ENCODE data around the gene ATXN7L1.
"Not testable (repeated sequence)": the region's sequence is repeated elsewhere in the genome, so short reads cannot be mapped to it uniquely, and the experiment has no call there.

The ATXN7L1 gene

GRCh38 chr7:105799006-105799405 is 77.4 kb downstream of the ATXN7L1 start:
- DNase-seq, result no peak

DNA sequence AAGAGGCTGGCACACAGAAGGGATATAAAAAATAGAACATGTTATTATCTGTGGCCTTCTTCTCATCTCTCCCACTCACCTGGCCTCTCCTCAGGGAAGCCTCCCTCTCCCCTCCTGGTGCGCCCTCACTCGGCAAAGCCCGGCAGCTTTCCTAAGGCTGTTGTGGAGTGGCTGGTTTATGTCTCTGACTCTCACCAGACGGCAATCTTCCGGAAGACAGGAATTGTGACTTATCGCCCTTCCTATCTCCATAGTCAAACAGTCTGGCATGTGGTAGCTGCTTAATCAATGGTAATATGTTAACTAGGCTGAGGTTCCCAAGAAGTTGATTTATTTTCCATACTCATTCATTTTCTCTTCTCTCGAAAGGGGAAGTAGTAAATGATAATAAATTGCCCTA is 78.7 kb downstream of the ATXN7L1 start:
- DNase-seq, result no peak

DNA sequence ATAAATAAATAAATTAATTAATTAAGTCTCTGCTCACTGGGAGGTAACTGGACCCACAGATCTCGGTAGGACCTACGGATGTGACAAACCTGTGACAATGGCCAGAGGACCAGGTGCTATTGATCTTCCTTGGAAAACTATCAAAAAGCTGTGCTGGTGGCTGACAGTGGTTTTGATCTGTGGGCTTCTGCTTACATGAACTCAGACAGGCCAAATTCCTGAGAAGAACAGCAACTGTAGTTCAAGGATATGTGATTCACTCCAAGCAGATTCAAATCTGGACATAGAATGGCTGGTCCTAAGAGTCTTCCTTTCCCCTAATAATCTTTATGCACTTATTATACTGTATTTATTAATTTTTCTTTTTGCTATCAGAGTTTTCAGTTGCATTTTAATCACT is 80.0 kb downstream of the ATXN7L1 start:
- no peak for DNase-seq

GRCh38 chr7:105794741-105795729 is 81.4 kb downstream of the ATXN7L1 start:
- DNase-seq, result no peak

- DNase-seq, result no peak
These were observed 83.7 kb downstream of the ATXN7L1 start for GRCh38 chr7:105792488-105793370.

DNA sequence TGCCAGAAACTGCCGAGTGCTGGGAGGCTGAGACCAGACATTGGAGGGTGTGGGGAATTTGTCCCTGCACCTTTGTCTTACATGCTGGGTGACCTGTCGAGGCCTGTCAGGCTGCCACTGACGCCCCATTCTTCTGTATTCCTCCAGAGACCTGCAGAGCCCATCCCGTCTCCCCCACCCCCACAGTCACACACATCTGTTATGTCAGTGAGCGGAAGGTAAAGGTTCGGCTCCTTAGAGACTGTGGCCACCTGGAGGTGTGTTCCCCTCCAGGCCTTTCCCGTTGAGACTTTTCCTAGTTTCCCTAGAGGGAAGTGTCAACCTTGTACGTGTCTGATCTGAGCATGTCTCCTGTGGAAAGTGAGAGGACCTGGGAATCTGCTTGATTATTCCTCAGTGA is 84.5 kb downstream of the ATXN7L1 start:
- DNase-seq, result no peak

GRCh38 chr7:105790996-105791395 is 85.4 kb downstream of the ATXN7L1 start:
- DNase-seq, result no peak

DNA sequence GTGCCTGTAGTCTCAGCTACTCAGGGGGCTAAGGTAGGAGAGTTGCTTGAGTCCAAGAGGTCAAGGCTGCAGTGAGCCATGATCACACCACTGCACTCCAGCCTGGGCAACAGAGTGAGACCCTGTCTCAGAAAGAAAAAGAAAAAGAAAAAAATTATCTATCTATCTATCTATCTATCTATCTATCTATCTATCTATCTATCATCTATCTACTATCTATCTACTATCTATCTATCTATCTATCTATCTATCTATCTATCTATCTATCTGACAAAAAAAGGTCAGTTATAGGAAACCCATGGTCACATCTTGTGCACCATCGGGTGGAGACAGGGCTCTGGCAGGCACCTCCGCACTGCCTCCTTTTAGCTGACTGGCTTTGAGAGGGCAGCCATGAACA is 85.9 kb downstream of the ATXN7L1 start:
- DNase-seq, result not testable (repeated sequence)

DNA sequence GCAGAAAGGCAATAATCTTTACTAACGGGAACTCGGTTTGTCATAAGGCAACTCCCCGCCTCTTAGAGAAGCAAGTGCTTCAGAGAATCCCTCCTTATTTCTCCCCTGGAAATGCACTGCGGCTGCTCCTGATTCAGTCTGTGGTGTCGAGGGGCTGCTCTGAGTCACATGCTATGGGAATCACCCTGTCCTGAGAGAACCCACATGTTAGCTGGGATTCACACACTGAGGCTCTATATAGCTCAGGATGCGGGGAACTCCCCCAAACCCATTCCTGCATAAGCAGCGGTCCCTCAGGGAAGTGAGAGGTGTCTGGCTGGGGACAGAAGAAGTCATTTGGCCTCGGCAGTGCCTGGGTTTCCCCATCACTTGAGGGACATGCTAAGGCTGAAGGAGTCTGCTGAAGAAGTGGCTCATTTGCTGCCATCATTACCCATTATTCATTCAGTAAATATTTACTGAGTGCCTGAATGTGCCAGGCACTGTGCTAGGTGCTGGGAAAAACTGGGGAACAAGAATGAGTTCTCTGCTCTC is 87.5 kb downstream of the ATXN7L1 start:
- DNase-seq, result no peak

GRCh38 chr7:105788356-105788755 is 88.0 kb downstream of the ATXN7L1 start:
- no peak for DNase-seq

DNA sequence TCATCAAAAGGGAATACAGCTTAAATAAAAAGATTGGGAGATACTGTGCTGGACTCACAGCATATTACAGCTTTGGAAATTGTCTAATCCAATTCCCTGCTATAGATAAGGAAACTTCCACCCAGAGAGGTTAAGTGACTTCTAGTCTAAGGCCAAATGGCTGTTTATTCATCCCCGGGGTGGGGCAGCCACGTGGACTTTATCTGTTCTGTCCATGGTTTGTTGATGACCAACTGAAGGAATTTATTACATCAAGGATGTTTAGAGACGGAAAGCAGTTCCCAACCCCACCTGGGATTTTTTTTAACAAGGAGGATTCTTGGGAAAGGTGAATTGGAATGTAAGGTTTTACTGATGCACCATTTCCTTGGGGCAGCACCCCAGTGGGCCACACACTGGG is 88.6 kb downstream of the ATXN7L1 start:
- DNase-seq, result no peak

- no peak for DNase-seq
These were observed 89.6 kb downstream of the ATXN7L1 start for GRCh38 chr7:105786520-105787470.

DNA sequence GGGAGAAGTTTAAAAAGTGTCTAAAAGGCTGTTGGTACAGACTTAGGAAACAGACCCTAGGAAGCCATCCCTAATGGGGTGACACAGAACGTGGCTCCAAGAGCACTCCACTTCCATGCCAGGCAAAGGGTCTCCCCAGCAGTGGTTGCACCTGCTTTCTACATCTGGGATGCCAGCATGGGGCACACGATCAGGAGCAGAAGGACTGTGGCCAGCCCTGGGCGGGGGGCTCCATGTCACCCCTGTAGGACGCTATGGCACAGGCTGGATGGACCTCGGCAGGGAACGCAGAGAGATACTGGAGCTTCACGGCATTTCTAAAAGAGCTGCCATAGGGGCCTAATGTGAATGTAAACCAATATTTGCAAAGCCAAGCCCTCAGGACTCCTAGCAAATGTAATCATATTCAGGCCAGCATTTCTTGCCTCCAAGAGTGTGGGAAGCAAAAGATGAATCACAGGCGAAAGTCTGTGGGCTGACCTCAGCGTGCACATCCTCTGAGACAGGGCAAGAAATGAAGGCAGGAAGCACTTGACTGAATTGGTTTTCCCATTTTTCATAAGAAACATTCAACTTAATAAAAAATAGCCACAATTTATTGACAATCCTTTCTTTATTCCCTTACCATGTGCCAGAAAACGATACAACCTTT is 93.9 kb downstream of the ATXN7L1 start:
- no peak for DNase-seq

- no peak for DNase-seq
These were observed 96.3 kb downstream of the ATXN7L1 start for GRCh38 chr7:105779856-105780780.

- DNase-seq, result no peak
These were observed 97.4 kb downstream of the ATXN7L1 start for GRCh38 chr7:105778956-105779355.

DNA sequence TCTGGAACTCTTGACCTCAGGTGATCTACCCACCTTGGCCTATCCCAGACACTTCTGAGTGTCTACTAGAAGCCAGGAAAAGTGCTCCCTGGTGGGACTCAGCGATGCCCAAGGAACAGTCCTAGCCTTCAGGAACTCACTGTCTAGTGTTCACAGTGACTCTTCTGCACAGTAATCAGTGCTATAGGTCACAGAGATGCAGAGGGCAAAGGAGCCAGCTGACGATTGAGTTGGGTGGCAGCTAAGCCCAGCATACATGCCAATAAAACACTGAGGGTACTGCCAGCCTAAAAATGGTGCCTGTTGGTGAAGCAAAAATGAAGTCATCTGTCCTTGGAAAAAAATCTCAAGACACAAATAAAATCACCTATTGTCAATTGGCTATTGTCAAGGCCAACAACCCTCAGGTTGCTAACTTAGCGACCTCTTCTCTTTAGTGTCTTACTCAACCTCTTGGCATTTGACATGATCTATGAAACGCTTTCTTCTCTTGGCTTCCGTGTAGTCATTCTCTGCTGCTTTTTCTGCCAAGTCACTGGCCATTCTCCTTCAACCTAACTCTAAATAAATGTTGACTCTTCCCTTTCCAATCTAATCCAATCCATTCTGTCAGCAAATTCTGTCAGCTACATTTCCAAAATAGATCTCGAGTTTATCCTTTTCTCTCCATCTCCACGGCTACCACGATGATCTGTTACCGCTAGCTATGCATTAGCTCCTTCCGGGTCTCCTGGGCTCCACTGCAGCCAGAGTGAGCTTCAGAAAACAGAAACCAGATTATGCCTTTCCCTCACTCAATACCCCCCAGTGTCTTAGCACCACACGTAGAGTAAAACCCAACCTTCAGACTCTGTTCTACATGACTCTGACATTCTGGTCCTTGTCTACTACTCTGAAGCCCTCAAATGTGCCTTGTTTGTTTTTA is 99.2 kb downstream of the ATXN7L1 start:
- no peak for DNase-seq

GRCh38 chr7:105776068-105776790 is 100.2 kb downstream of the ATXN7L1 start:
- no peak for DNase-seq

GRCh38 chr7:105775580-105775979 is 100.8 kb downstream of the ATXN7L1 start:
- no peak for DNase-seq

DNA sequence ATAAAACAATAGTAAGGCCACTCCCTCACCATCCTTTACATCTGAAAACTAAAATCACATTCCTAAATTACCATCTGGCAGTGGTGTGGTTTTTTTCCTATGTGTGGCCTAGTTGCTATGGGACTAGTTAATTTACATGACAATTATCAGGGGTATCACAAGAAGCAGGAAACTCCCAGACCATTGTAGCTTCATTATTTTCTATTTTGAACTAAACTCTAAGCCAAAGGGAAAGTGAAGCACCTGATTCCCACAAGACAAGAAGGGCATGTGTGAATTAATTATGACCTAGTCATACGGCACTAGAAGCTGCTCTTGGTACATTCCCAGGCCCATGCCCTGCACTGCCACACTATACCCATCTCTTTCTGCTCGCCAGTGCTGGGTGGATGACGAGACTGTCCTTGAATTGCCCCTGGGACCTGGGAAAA is 103.4 kb downstream of the ATXN7L1 start:
- no peak for DNase-seq
